H9 (cell line): ENCODE results near the gene FADS3. TPM values are rescaled to one million over a fixed set of nuclear protein-coding genes. Genes with fewer than 3 reads are reported as not detected.

Experiments
- DNase-seq: peaks from one replicate; pipeline ENCODE4 v3.0.0-alpha.2; 2017
- H2AFZ ChIP-seq: one replicate; pipeline ENCODE4 v1.6.1; 2013; ENCODE audit warnings: mild to moderate bottlenecking, low read length, control low read depth, moderate library complexity
- H2AK5ac ChIP-seq: 2 replicates; pipeline ENCODE4 v1.6.1; 2013; ENCODE audit warnings: low read length, control low read depth, mixed read lengths; ENCODE audit not compliant: insufficient read length
- H2BK120ac ChIP-seq: one replicate; pipeline ENCODE4 v1.6.1; 2013; ENCODE audit warnings: low read depth, mild to moderate bottlenecking, low read length, control low read depth, inconsistent platforms; ENCODE audit not compliant: poor library complexity, severe bottlenecking
- H2BK12ac ChIP-seq: 2 replicates; pipeline ENCODE4 v1.6.1; 2013; ENCODE audit warnings: low read length, control low read depth, mixed read lengths, low read depth; ENCODE audit not compliant: insufficient read length
- H2BK15ac ChIP-seq: 2 replicates; pipeline ENCODE4 v1.6.1; 2013; ENCODE audit warnings: low read depth, low read length, control low read depth
- H2BK20ac ChIP-seq: one replicate; pipeline ENCODE4 v1.6.1; 2013; ENCODE audit warnings: low read depth, mild to moderate bottlenecking, low read length, control low read depth, inconsistent platforms; ENCODE audit not compliant: poor library complexity, severe bottlenecking
- H2BK5ac ChIP-seq: 2 replicates; pipeline ENCODE4 v1.6.1; 2013; ENCODE audit warnings: low read length, control low read depth, mixed read lengths; ENCODE audit not compliant: insufficient read length
- H3K14ac ChIP-seq: 2 replicates; pipeline ENCODE4 v1.6.1; 2013; ENCODE audit warnings: low read length, control low read depth; ENCODE audit not compliant: insufficient read depth
- H3K18ac ChIP-seq: 2 replicates; pipeline ENCODE4 v1.6.1; 2013; ENCODE audit warnings: low read depth, mild to moderate bottlenecking, mixed read lengths, low read length, control low read depth; ENCODE audit not compliant: insufficient read length
- H3K23ac ChIP-seq: 2 replicates; pipeline ENCODE4 v1.6.1; 2013; ENCODE audit warnings: low read length, control low read depth, mixed read lengths, low read depth; ENCODE audit not compliant: insufficient read length
- H3K23me2 ChIP-seq: 2 replicates; pipeline ENCODE4 v1.6.1; 2013; ENCODE audit warnings: low read depth, mild to moderate bottlenecking, mixed read lengths, low read length, control low read depth; ENCODE audit not compliant: insufficient read length, poor library complexity, severe bottlenecking
- H3K27ac ChIP-seq: 2 replicates; pipeline ENCODE4 v1.5.1; 2013; ENCODE audit warnings: low read length, control low read depth, mixed read lengths, low read depth; ENCODE audit not compliant: insufficient read length
- H3K27me3 ChIP-seq: 2 replicates; pipeline ENCODE4 v1.6.1; 2013; ENCODE audit warnings: low read length, control low read depth, inconsistent platforms; ENCODE audit not compliant: insufficient read depth
- H3K4ac ChIP-seq: 2 replicates; pipeline ENCODE4 v1.6.1; 2013; ENCODE audit warnings: low read depth, mild to moderate bottlenecking, control low read depth, inconsistent platforms, low read length, moderate library complexity
- H3K4me1 ChIP-seq: 2 replicates; pipeline ENCODE4 v1.6.1; 2013; ENCODE audit warnings: low read length, control low read depth, inconsistent platforms; ENCODE audit not compliant: insufficient read depth
- H3K4me2 ChIP-seq: 2 replicates; pipeline ENCODE4 v1.6.1; 2013; ENCODE audit warnings: low read length, control low read depth, mixed read lengths; ENCODE audit not compliant: insufficient read length, insufficient read depth
- H3K56ac ChIP-seq: 2 replicates; pipeline ENCODE4 v1.6.1; 2013; ENCODE audit warnings: low read depth, mild to moderate bottlenecking, mixed read lengths, low read length, control low read depth; ENCODE audit not compliant: insufficient read length
- H3K79me1 ChIP-seq: 2 replicates; pipeline ENCODE4 v1.6.1; 2013; ENCODE audit warnings: low read depth, mild to moderate bottlenecking, moderate library complexity, low read length, control low read depth, inconsistent platforms; ENCODE audit not compliant: insufficient read depth, poor library complexity, severe bottlenecking
- H3K79me2 ChIP-seq: 2 replicates; pipeline ENCODE4 v1.6.1; 2013; ENCODE audit warnings: low read length, control low read depth, inconsistent platforms; ENCODE audit not compliant: insufficient read depth
- H3K9ac ChIP-seq: 2 replicates; pipeline ENCODE4 v1.6.1; 2013; ENCODE audit warnings: low read length, control low read depth, mixed read lengths; ENCODE audit not compliant: insufficient read length; ENCODE audit errors: extremely low read depth
- H3K9me3 ChIP-seq: one replicate; pipeline ENCODE4 v1.6.1; 2013; ENCODE audit warnings: low read depth, low read length, inconsistent platforms; ENCODE audit not compliant: control insufficient read depth
- H3T11ph ChIP-seq: one replicate; pipeline ENCODE4 v1.6.1; 2013; ENCODE audit warnings: mild to moderate bottlenecking, low read length, control low read depth, inconsistent platforms
- H4K20me1 ChIP-seq: one replicate; pipeline ENCODE4 v1.6.1; 2013; ENCODE audit not compliant: control insufficient read depth, insufficient read length, insufficient read depth
- H4K5ac ChIP-seq: 2 replicates; pipeline ENCODE4 v1.6.1; 2013; ENCODE audit warnings: low read depth, mild to moderate bottlenecking, mixed read lengths, low read length, control low read depth; ENCODE audit not compliant: insufficient read length
- H4K8ac ChIP-seq: replicated peaks from 2 replicates; pipeline ENCODE4 v1.6.1; 2013; ENCODE audit warnings: low read length, control low read depth, mixed read lengths, low read depth; ENCODE audit not compliant: insufficient read length
- H4K91ac ChIP-seq: 2 replicates; pipeline ENCODE4 v1.6.1; 2013; ENCODE audit warnings: low read depth, mild to moderate bottlenecking, moderate library complexity, mixed read lengths, low read length, control low read depth; ENCODE audit not compliant: insufficient read length
- H3K27ac Mint-ChIP-seq, 3 experiments: 2 replicates in 2 of 3; 3 replicates in 1 of 3; pipeline ENCODE4 v1.8.0; 2020 to 2021; ENCODE audit warnings: mixed read lengths in 3 of 3, mild to moderate bottlenecking in 1 of 3, moderate library complexity in 1 of 3
- H3K27me3 Mint-ChIP-seq: 2 replicates; pipeline ENCODE4 v1.8.0; 2021; ENCODE audit warnings: low read depth, mild to moderate bottlenecking, moderate library complexity, mixed read lengths
- H3K36me3 Mint-ChIP-seq, 3 experiments: 2 replicates in 2 of 3; 3 replicates in 1 of 3; pipeline ENCODE4 v1.8.0; 2020 to 2021; ENCODE audit warnings: low read depth in 3 of 3, mixed read lengths in 3 of 3; ENCODE audit not compliant: insufficient read depth in 1 of 3
- H3K4me1 Mint-ChIP-seq, 2 experiments: 2 replicates each; pipeline ENCODE4 v1.8.0; 2020; ENCODE audit warnings: mixed read lengths in 2 of 2
- H3K4me3 Mint-ChIP-seq, 2 experiments: 2 replicates in 1 of 2; 3 replicates in 1 of 2; pipeline ENCODE4 v1.8.0; 2020 to 2021; ENCODE audit warnings: mild to moderate bottlenecking in 2 of 2, mixed read lengths in 2 of 2, moderate library complexity in 1 of 2
- H3K9me3 Mint-ChIP-seq, 2 experiments: 2 replicates in 1 of 2; 3 replicates in 1 of 2; pipeline ENCODE4 v1.8.0; 2020; ENCODE audit warnings: mild to moderate bottlenecking in 2 of 2, mixed read lengths in 2 of 2, moderate library complexity in 1 of 2
- CTCF ChIP-seq: fragments of 200-600 bp; sonication (generic); conservative IDR thresholded peaks from 3 replicates; pipeline ENCODE4 v1.8.0; 2021; ENCODE audit warnings: antibody characterized with exemption, mild to moderate bottlenecking
- WGBS: extraction: QIAGEN DNeasy Blood & Tissue Kit; methylation state at CpG from one replicate; pipeline ENCODE4 v1.1.7; 2013; ENCODE audit warnings: missing lambda C conversion rate, low lambda C conversion rate, mixed read lengths; ENCODE audit not compliant: insufficient read length; ENCODE audit errors: extremely low coverage; 5-methylcytosine and 5-hydroxymethylcytosine counted together
- total RNA-seq: library from RNA; stranded (reverse); gene quantifications from 2 replicates; pipeline ENCODE4 v1.2.1, GENCODE V29; 2021

The FADS3 gene
- total RNA-seq, 1 experiment from 2014 or later: 34.9 TPM

- H3K27me3 Mint-ChIP-seq: peaks cover 21% of the 10 kb centered on the region
- H3K79me2 ChIP-seq: no peaks in the 10 kb centered on the region
- H3K23ac ChIP-seq: no peak overlapping the region
- no peak for DNase-seq
- no peaks in the 10 kb centered on the region for H4K20me1 ChIP-seq
- H3K9me3 Mint-ChIP-seq: no peaks in the 10 kb centered on the region
- no peak overlapping the region for H4K5ac ChIP-seq
- H4K91ac ChIP-seq: no peak overlapping the region
- H3K27ac ChIP-seq: no peak overlapping the region
- H3K27ac Mint-ChIP-seq: no peak overlapping the region
- no peak overlapping the region for H3K9ac ChIP-seq
- H3K79me1 ChIP-seq: no peaks in the 10 kb centered on the region
- H3K56ac ChIP-seq: no peak overlapping the region
- H2AFZ ChIP-seq: no peak overlapping the region
- WGBS: no CpG with 5 or more reads among the region's 14 CpGs
- H2BK5ac ChIP-seq: no peak overlapping the region
- H3K4me3 Mint-ChIP-seq: no peak overlapping the region; a peak in 1 of 5 replicates
- H3K27me3 ChIP-seq: no peaks in the 10 kb centered on the region; the same call in 1 of the 2 replicates
- peaks cover 7% of the 10 kb centered on the region; the same call in 1 of the 2 replicates for H3K4me1 ChIP-seq
- no peak for TF ChIP-seq CTCF
- no peak overlapping the region for H2AK5ac ChIP-seq
- H3K18ac ChIP-seq: no peak overlapping the region
- H2BK15ac ChIP-seq: no peak overlapping the region
- peaks cover 0 to 3% (median 0%) of the 10 kb centered on the region in 3 experiments; a peak in 2 of 7 replicates for H3K36me3 Mint-ChIP-seq
- H3K14ac ChIP-seq: no peak overlapping the region
- no peaks in the 10 kb centered on the region for H3K9me3 ChIP-seq
- H3K23me2 ChIP-seq: peaks cover 2% of the 10 kb centered on the region
- no peak overlapping the region for H3T11ph ChIP-seq
- H3K4ac ChIP-seq: no peak overlapping the region
- H3K4me2 ChIP-seq: no peak overlapping the region
- no peak overlapping the region for H4K8ac ChIP-seq
- H2BK12ac ChIP-seq: no peak overlapping the region
- no peak overlapping the region for H2BK20ac ChIP-seq
- H3K4me1 Mint-ChIP-seq: peaks cover 29 to 30% of the 10 kb centered on the region in 2 experiments
- no peak overlapping the region for H2BK120ac ChIP-seq
Observed at GRCh38 chr11:61875698-61876097, 15.6 kb downstream of the FADS3 start.
